SK-N-DZ (cell line): Measurements from ENCODE around the gene NEU1.
"Not testable (repeated sequence)": the region's sequence is repeated elsewhere in the genome, so short reads cannot be mapped to it uniquely, and the experiment has no call there.

ENCODE experiments used
- DNase-seq: peaks from one replicate; pipeline ENCODE4 v3.0.0-alpha.2; 2015; ENCODE audit warnings: low spot score

The NEU1 gene

GRCh38 chr6:31874836-31875572, 12.4 kb upstream of the NEU1 start:
- no peak for DNase-seq

GRCh38 chr6:31874084-31874670, 11.6 kb upstream of the NEU1 start:
- no peak for DNase-seq

- no peak for DNase-seq
Observed at GRCh38 chr6:31871046-31871659, 8.5 kb upstream of the NEU1 start.

GRCh38 chr6:31870385-31870921, 7.8 kb upstream of the NEU1 start:
- DNase-seq, result peak; percentile 35

- DNase-seq, result no peak
Observed at GRCh38 chr6:31869343-31869742, 6.7 kb upstream of the NEU1 start.

- not testable (repeated sequence) for DNase-seq
Observed at GRCh38 chr6:31868658-31868971, 6.0 kb upstream of the NEU1 start.

GRCh38 chr6:31865205-31866118, 2.8 kb upstream of the NEU1 start:
- no peak for DNase-seq

- DNase-seq, result no peak
Observed at GRCh38 chr6:31864818-31865204, 2.2 kb upstream of the NEU1 start.

- not testable (repeated sequence) for DNase-seq
Observed at GRCh38 chr6:31864123-31864562, 1.5 kb upstream of the NEU1 start.

- no peak for DNase-seq
Observed at GRCh38 chr6:31861919-31862343, 690 bp downstream of the NEU1 start.

- DNase-seq, result no peak
Observed at GRCh38 chr6:31861150-31861549, 1.5 kb downstream of the NEU1 start.

GRCh38 chr6:31860349-31860748, 2.3 kb downstream of the NEU1 start:
- no peak for DNase-seq

- DNase-seq, result no peak
Observed at GRCh38 chr6:31859923-31860322, 2.7 kb downstream of the NEU1 start.

- DNase-seq, result no peak
Observed at GRCh38 chr6:31858707-31859106, 3.9 kb downstream of the NEU1 start.

GRCh38 chr6:31857774-31858173, 4.8 kb downstream of the NEU1 start:
- DNase-seq, result not testable (repeated sequence)

GRCh38 chr6:31851980-31852718, 10.5 kb downstream of the NEU1 start:
- DNase-seq, result not testable (repeated sequence)

GRCh38 chr6:31851485-31851832, 11.2 kb downstream of the NEU1 start:
- DNase-seq, result no peak

GRCh38 chr6:31850765-31851484, 11.7 kb downstream of the NEU1 start:
- DNase-seq, result no peak

GRCh38 chr6:31847276-31847978, 15.2 kb downstream of the NEU1 start:
- no peak for DNase-seq

GRCh38 chr6:31844507-31844906, 18.1 kb downstream of the NEU1 start:
- DNase-seq, result no peak
